22Rv1 (cell line): ENCODE measurements around the gene NAV2.

Source experiments
- CTCF ChIP-seq: fragments of 450-650 bp; IDR thresholded peaks from 2 replicates; pipeline ENCODE4 v1.5.1; 2017; ENCODE audit warnings: mild to moderate bottlenecking
- ZFX ChIP-seq: fragments of 450-650 bp; IDR thresholded peaks from 2 replicates; pipeline ENCODE4 v1.6.1; 2017; ENCODE audit warnings: antibody characterized with exemption, borderline replicate concordance

GRCh38 chr11:20117291-20117690, 404.7 kb downstream of the NAV2 start:
- TF ChIP-seq CTCF, result no peak
- TF ChIP-seq ZFX, result no peak
